ENCODE results near the gene PLXNA1. TPM values are rescaled to one million over a fixed set of nuclear protein-coding genes. Genes with fewer than 3 reads are reported as not detected.

The PLXNA1 gene
- polyA plus RNA-seq (ENCODE audit: low read depth in 6 of 6), result under 1 TPM in 5 of 6 donors, not detected in 1; 0.08 to 0.76 (median 0.28) TPM

DNA sequence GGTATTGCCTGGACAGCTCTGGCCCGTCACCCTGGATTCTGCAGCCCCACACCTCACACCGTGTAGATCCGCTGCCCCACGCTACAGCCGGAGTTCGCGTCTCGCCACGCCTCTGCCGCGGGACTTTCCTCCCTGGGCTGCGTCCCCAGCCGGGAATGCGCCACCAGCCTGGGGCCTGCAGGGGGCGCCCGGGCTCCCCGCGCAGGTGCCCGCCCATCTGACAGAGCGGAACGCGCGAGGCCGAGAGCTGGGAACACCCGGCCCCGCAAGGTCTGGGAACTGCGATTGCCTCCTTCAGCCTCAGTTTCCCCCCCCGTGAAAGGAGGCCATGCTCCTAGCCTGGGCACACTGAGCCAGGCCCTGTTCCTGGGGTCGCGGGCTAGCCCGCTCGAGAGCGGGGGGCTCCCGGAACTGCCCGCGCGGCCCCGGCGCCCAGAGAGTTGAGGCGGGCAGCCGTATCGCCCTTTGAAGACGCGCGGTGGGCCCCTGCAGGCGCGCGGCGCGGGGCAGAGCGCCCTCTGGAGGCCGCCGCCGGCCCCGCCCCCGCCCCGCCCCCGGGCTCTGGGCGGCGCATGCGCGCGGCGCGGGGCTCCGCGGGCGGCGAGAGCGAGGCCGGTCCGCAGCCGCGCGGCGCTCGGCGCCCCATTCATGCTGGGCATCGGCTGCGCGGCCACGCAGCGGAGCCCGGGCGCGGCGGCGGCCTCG, at the start of gene PLXNA1:
TSS of gene PLXNA1 (plus strand) at position 645 of the 705 bp plus-strand sequence. CDS start 5,479 bp downstream, outside the sequence.
- Mint-ChIP-seq H3K27me3 (peaks cover 16 to 25% (median 23%) of the 10 kb centered on the region in 3 donors), H3K27ac (peak within 1 kb of the TSS; percentile 96 to 99 (median 99))

DNA sequence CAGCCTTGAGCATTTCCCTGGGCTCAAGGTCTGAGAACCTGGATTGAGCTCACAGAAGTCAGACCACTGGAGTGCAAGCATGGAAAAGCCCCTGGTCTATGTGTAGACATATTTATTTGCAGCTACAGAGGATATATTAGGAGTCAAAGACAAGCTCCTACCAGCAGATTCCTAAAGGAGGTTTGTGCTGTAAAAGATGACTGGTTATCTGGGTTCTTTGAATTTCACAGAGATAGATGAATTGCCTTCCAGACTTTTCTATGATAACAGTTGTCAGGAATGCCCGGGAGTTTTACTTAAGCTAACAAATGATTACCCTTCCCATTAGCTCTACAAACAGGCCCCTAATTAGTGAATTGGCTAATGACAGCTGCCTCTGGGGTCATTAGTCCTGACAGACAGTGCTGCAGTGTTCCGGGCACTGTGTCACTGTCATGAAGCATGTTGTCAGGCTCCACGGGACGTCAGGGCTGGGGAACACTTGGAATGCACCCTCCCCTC, 48.8 kb upstream of the PLXNA1 start:
- no peak for DNase-seq
- H3K27ac Mint-ChIP-seq, result no peak overlapping the region
- H3K4me3 Mint-ChIP-seq, result no peak overlapping the region
- no peaks in the 10 kb centered on the region for H3K9me3 Mint-ChIP-seq
- H3K36me3 Mint-ChIP-seq, result peaks cover 0 to 5% of the 10 kb centered on the region in 2 donors
- peaks cover 0 to 9% (median 0%) of the 10 kb centered on the region in 3 donors for H3K27me3 Mint-ChIP-seq
- H3K4me1 Mint-ChIP-seq, result peaks cover 0 to 9% (median 4%) of the 10 kb centered on the region in 3 donors
- no peak for ATAC-seq (ENCODE audit: low read depth in 2 of 2)

More for the DNA sequence above, at the start of gene PLXNA1:
- DNase-seq, result peak; percentile 91
- no peaks in the 10 kb centered on the region for H3K36me3 Mint-ChIP-seq
- ATAC-seq (ENCODE audit: low read depth in 2 of 2), result peak; percentile 63 to 68
- no peaks in the 10 kb centered on the region for H3K9me3 Mint-ChIP-seq
- peak within 1 kb of the TSS; percentile 77 to 96 (median 92) for H3K4me3 Mint-ChIP-seq
- peaks cover 16 to 29% (median 18%) of the 10 kb centered on the region in 3 donors for H3K4me1 Mint-ChIP-seq

DNA sequence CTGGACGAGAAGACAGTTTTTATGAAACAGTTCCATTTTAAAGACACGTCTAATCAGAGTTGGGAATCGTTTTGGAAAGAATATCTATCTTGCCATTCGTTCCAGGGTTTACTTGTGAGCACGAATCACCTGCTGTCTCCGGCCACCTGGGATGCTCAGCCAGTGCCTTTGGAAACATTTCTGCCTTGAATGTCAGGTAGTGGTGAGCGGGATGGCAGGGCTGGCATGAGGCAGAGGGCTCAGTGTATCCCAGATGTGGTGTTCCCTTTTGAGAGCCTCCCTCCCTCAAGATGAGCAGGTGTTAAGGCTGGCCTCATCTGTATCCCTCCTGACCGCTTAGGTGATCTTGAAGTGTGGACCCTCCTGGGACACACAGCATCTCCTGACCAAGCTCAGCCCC, 47.9 kb upstream of the PLXNA1 start:
- ATAC-seq (ENCODE audit: low read depth in 2 of 2) (no peak), DNase-seq (no peak)
- Mint-ChIP-seq H3K27me3 (peaks cover 0 to 1% (median 0%) of the 10 kb centered on the region in 3 donors), H3K9me3 (no peaks in the 10 kb centered on the region), H3K36me3 (peaks cover 0 to 2% of the 10 kb centered on the region in 2 donors), H3K27ac (peak overlapping the region in 1 of 6 donors; percentile 56), H3K4me3 (no peak overlapping the region), H3K4me1 (peaks cover 0 to 8% (median 0%) of the 10 kb centered on the region in 3 donors)

DNA sequence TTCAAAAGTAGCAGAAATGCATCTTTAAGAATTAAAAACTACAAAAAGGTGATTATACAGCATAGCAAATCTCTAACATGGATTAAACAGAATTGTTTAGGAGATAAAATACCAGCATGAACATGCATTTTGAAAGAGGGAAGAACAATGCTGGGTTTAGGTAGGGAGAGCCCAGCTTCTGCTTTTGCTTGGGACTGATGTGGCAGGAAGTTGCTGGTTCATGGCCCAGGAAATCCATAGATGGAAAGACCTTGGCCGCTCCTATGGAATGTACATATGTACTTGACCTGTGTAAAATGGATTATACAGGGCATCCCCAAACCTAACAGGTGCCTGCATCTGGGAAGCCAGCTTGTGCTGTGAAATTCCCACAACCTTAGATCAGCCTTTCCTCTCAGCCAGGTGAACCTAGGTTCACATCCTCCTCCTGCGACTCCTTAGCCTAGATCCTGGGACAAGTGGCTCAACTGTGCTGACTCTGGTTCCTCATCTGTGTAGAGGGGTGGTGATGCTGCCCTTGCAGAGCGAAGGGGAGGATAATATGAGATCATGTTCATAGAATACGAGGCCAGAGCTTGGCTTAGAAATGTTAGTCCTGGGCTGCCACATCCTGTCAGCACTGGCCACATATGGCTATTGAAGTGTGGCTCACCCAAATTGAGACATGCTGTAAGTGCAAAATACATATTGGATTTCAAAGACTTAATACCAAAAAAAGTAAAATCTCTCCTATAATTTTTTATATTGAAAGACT, 47.0 kb upstream of the PLXNA1 start:
- Mint-ChIP-seq H3K27ac (peak overlapping the region in 1 of 6 donors; percentile 66), H3K27me3 (no peaks in the 10 kb centered on the region), H3K4me3 (no peak overlapping the region), H3K4me1 (peaks cover 0 to 8% (median 0%) of the 10 kb centered on the region in 3 donors), H3K9me3 (no peaks in the 10 kb centered on the region), H3K36me3 (no peaks in the 10 kb centered on the region)
- DNase-seq, result no peak
- no peak for ATAC-seq (ENCODE audit: low read depth in 2 of 2)

DNA sequence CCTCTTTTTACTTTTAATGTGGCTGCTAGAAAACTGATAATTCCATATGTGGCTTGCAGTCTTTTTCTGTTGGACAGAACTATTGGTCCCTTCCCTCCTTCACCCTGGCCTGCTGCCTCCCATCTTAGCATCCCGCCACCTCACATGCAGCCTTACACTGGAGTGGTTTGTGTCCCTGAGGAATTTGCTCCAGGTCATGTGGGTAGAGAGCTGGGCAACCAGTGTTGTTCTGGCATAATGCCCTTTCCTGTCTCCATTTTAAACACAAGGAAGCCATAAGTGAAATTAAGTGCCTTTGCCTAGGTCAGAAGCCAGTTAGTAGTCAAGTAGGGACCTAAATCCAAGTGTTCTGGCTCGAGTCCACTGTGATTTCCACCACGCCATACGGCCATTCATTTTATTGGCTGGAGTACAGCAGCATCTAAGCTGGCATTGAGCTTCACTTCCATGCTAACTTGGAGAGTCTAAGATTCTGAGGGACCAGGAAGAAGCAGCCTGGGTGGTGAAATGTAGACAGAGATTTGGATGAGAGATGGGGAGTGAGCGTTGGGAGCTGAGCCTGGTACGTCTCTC, 46.0 kb upstream of the PLXNA1 start:
- H3K27ac Mint-ChIP-seq, result no peak overlapping the region
- peaks cover 4 to 15% (median 5%) of the 10 kb centered on the region in 3 donors for H3K4me1 Mint-ChIP-seq
- H3K27me3 Mint-ChIP-seq, result no peaks in the 10 kb centered on the region
- peaks cover 0 to 3% of the 10 kb centered on the region in 2 donors for H3K36me3 Mint-ChIP-seq
- H3K4me3 Mint-ChIP-seq, result no peak overlapping the region
- no peaks in the 10 kb centered on the region for H3K9me3 Mint-ChIP-seq
- DNase-seq (no peak), ATAC-seq (ENCODE audit: low read depth in 2 of 2) (no peak)

DNA sequence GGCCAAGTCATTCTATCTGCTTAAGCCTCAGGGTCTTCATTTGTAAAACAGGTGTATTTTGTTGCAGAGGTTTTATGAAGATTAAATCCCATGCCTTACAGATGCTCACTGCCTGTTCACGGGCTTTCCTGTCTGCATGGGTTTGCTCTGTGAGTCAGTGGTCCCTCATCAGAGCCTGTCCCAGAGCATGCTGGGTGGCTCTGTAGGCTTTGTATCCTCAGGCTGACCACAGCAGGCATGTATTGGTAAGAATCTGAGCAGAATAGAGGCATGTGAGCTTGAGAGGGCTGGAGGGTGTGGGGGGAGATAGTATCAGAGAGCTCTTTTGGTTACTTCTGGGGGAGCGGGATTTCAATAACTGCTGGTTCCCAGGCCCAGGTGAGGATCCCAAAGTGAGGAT, 45.4 kb upstream of the PLXNA1 start:
- peaks cover 0 to 9% of the 10 kb centered on the region in 2 donors for H3K36me3 Mint-ChIP-seq
- no peaks in the 10 kb centered on the region for H3K9me3 Mint-ChIP-seq

DNA sequence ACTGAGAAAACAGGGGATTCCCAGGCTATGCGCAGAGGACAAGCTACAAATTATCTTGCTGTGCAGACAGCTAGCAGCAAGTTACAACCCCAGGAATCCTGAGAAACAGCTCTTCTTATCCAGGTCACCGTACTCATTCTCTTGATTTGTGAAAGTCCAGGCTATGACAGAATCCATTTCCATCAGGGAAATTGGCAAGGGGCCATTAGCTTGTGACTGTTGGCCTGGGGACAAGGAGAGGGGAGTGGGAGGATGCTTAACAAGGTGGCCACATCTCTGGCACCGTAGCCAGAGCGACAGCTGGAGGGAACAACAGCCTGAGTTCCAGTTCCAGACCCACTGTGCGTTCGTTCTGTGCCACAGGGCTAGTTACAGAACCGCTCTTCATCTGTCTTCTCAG, 44.9 kb upstream of the PLXNA1 start:
- H3K27ac Mint-ChIP-seq, result no peak overlapping the region
- peaks cover 11 to 22% (median 12%) of the 10 kb centered on the region in 3 donors for H3K4me1 Mint-ChIP-seq
- ATAC-seq (ENCODE audit: low read depth in 2 of 2) (no peak), DNase-seq (no peak)
- H3K27me3 Mint-ChIP-seq, result no peaks in the 10 kb centered on the region
- no peak overlapping the region for H3K4me3 Mint-ChIP-seq
- H3K9me3 Mint-ChIP-seq, result no peaks in the 10 kb centered on the region
- peaks cover 0 to 12% of the 10 kb centered on the region in 2 donors for H3K36me3 Mint-ChIP-seq

More for the DNA sequence above, 45.4 kb upstream of the PLXNA1 start:
- ATAC-seq (ENCODE audit: low read depth in 2 of 2) (no peak), DNase-seq (no peak)
- Mint-ChIP-seq H3K27ac (peak overlapping the region in 1 of 6 donors; percentile 38), H3K27me3 (no peaks in the 10 kb centered on the region), H3K4me3 (no peak overlapping the region), H3K4me1 (peaks cover 9 to 17% (median 10%) of the 10 kb centered on the region in 3 donors)

DNA sequence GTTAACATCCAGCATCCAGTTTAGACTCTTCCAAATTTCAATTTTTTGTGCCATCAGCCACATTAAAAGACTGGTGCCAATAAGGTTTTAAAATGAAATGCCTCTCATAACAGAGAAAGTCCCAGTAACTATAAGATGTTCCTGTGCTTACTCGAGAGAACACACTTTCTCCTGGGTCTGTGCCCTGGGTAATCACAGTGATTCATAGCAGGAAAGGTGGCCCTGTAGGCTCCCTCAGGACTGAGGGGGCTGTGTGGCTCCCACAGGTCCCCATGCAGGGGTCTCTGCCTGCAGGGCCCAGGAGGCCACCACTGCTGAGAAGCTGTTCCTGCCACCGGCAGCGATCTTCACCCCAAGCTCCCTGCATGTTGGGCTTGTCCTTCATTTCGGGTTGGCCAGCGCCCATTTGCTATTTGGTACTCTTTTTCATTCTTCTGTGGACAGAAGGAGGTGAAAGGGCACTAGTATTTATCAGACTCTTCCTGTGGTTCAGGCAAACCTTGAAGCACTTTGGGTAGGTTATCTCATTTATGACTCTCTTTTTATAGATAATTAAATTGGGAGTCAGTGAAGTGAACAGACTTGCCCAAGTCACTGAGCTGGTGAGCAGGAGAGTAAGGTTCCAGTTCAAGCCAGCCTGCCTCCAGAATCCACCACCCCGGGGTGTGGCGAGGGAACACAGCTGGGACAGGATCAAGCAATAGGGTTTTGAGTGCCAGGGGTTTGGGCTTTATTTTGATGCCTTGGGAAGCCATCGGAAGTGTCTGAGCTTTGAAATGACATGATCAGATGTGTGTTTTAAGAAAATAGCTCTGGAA, 44.2 kb upstream of the PLXNA1 start:
- peak overlapping the region in 1 of 6 donors; percentile 69 for H3K27ac Mint-ChIP-seq
- no peak overlapping the region for H3K4me3 Mint-ChIP-seq
- no peaks in the 10 kb centered on the region for H3K27me3 Mint-ChIP-seq
- DNase-seq (no peak), ATAC-seq (ENCODE audit: low read depth in 2 of 2) (no peak)
- peaks cover 0 to 18% of the 10 kb centered on the region in 2 donors for H3K36me3 Mint-ChIP-seq
- H3K4me1 Mint-ChIP-seq, result peaks cover 13 to 29% (median 17%) of the 10 kb centered on the region in 3 donors
- H3K9me3 Mint-ChIP-seq, result no peaks in the 10 kb centered on the region

DNA sequence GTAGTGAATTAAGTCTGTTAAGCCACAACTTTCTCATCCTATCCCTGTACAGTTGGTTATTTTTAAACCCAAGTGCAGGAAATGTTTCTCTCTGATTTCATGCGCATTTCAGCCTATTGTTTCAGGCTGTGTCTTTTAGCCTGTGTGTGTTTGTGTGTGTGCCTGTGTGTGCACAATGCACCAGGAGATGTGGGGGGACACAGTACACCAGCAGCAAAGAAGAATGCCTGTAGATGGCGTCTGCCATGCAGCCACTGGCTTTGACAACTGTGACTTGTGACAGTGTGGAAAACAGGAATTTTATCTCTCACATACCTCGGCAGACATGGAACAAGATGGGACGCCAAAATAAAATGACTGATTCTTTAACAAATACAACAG, 43.6 kb upstream of the PLXNA1 start:
- peaks cover 16 to 35% (median 21%) of the 10 kb centered on the region in 3 donors for H3K4me1 Mint-ChIP-seq
- H3K9me3 Mint-ChIP-seq, result no peaks in the 10 kb centered on the region
- H3K36me3 Mint-ChIP-seq, result peaks cover 0 to 20% of the 10 kb centered on the region in 2 donors
- ATAC-seq (ENCODE audit: low read depth in 2 of 2), result no peak
- no peaks in the 10 kb centered on the region for H3K27me3 Mint-ChIP-seq
- no peak overlapping the region for H3K4me3 Mint-ChIP-seq
- DNase-seq, result no peak
- H3K27ac Mint-ChIP-seq, result no peak overlapping the region

DNA sequence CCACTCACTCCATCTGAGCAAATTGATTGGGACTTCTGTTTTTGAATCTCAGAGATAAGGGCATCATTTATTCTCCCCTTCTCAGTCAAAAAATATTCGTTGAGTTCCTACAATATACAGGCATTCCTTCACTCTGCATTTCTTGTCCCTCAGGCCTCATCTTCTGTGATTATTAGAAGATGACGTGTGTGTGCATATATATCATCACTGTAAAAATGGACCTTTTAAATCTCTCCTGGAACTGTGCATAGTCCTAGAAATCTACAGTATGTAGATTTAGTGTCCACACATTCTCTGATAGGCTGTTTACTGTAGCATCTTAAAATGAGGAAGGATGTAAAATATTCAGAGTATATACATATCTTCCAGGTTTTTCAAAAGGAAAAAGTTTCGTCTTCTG, 43.2 kb upstream of the PLXNA1 start:
- Mint-ChIP-seq H3K36me3 (peaks cover 0 to 20% of the 10 kb centered on the region in 2 donors), H3K9me3 (no peaks in the 10 kb centered on the region), H3K27me3 (no peaks in the 10 kb centered on the region), H3K4me3 (no peak overlapping the region), H3K27ac (no peak overlapping the region), H3K4me1 (peaks cover 16 to 39% (median 25%) of the 10 kb centered on the region in 3 donors)
- DNase-seq, result no peak
- ATAC-seq (ENCODE audit: low read depth in 2 of 2), result no peak

DNA sequence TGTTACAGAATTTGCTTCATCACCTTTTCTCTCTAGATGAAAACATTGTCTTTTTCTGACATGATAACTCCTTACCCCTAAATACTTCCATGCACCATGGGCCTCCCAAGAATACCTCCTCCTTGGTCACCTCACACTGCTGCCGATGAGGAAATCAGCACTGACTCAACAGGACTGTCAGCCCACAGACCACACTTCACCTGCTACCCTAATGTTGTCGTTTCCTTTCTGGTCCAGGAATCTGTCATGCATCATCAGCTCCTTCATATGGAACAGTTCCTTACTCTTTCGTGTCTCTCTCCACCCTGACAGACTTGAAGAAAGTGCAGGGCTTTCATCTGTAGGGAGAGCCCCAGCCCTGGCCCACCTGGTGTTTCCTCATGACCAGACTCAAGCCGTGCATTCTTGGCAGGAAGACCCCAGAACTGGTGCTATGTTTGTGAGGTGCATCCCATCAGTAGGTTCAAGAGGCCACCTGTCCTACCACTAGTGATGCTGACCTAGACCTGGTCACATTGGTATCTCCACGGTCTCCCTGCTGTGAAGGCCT, 41.1 kb upstream of the PLXNA1 start:
- Mint-ChIP-seq H3K27ac (peak overlapping the region in 2 of 6 donors; percentile 18 to 50), H3K4me3 (no peak overlapping the region), H3K27me3 (no peaks in the 10 kb centered on the region)

More for the DNA sequence above, 41.1 kb upstream of the PLXNA1 start:
- Mint-ChIP-seq H3K9me3 (no peaks in the 10 kb centered on the region), H3K36me3 (peaks cover 0 to 20% of the 10 kb centered on the region in 2 donors), H3K4me1 (peaks cover 16 to 45% (median 30%) of the 10 kb centered on the region in 3 donors)
- ATAC-seq (ENCODE audit: low read depth in 2 of 2) (no peak), DNase-seq (no peak)
